Loucy (cell line): ENCODE measurements around the gene PIAS2.

Source experiments
- H2AFZ ChIP-seq: fragments of 200-600 bp; sonication (generic); 2 replicates; pipeline ENCODE4 v1.6.0; 2016; ENCODE audit warnings: antibody characterized with exemption, mild to moderate bottlenecking, low read length, moderate library complexity
- H3F3A ChIP-seq: fragments of 200-600 bp; 2 replicates; pipeline ENCODE4 v1.6.0; 2016; ENCODE audit warnings: antibody characterized with exemption, low read depth, mild to moderate bottlenecking
- H3K27me3 ChIP-seq: fragments of 200-600 bp; sonication (generic); 2 replicates; pipeline ENCODE4 v1.6.1; 2014; ENCODE audit warnings: low read length, mild to moderate bottlenecking; ENCODE audit not compliant: insufficient read depth, poor library complexity, severe bottlenecking
- H3K36me3 ChIP-seq: fragments of 200-600 bp; sonication (generic); 2 replicates; pipeline ENCODE4 v1.6.1; 2016; ENCODE audit warnings: low read length; ENCODE audit not compliant: insufficient read depth
- H3K4me1 ChIP-seq: fragments of 200-600 bp; sonication (generic); 2 replicates; pipeline ENCODE4 v1.5.1; 2014; ENCODE audit warnings: low read length, mild to moderate bottlenecking; ENCODE audit not compliant: insufficient read depth, poor library complexity, severe bottlenecking
- H3K4me2 ChIP-seq: fragments of 200-600 bp; sonication (generic); 2 replicates; pipeline ENCODE4 v1.6.0; 2014; ENCODE audit warnings: antibody characterized with exemption, low read length, low read depth, mild to moderate bottlenecking; ENCODE audit not compliant: poor library complexity, severe bottlenecking
- H3K4me3 ChIP-seq: fragments of 200-600 bp; sonication (generic); 2 replicates; pipeline ENCODE4 v1.5.1; 2014; ENCODE audit warnings: low read length, mild to moderate bottlenecking, mixed read lengths; ENCODE audit not compliant: poor library complexity, severe bottlenecking
- H3K79me2 ChIP-seq: fragments of 200-600 bp; sonication (generic); 2 replicates; pipeline ENCODE4 v1.6.1; 2014; ENCODE audit warnings: low read length; ENCODE audit not compliant: insufficient read depth
- H3K9ac ChIP-seq: fragments of 200-600 bp; sonication (generic); 2 replicates; pipeline ENCODE4 v1.6.0; 2014; ENCODE audit warnings: mild to moderate bottlenecking, low read depth, low read length, moderate library complexity; ENCODE audit not compliant: poor library complexity, severe bottlenecking
- H3K9me2 ChIP-seq: fragments of 200-600 bp; sonication (generic); replicated peaks from 2 replicates; pipeline ENCODE4 v1.6.1; 2016; ENCODE audit warnings: low read depth, low read length, mixed read lengths
- H3K9me3 ChIP-seq: fragments of 200-600 bp; sonication (generic); 2 replicates; pipeline ENCODE4 v1.6.1; 2014; ENCODE audit warnings: mild to moderate bottlenecking, antibody characterized with exemption, low read length, low read depth; ENCODE audit not compliant: insufficient read depth
- H4K20me1 ChIP-seq: fragments of 200-600 bp; sonication (generic); 2 replicates; pipeline ENCODE4 v1.6.0; 2014; ENCODE audit warnings: antibody characterized with exemption, low read length, mild to moderate bottlenecking; ENCODE audit not compliant: insufficient read depth, poor library complexity, severe bottlenecking
- EZH2phosphoT487 ChIP-seq: fragments of 200-600 bp; IDR thresholded peaks from 2 replicates; pipeline ENCODE4 v1.6.1; 2018; ENCODE audit warnings: antibody characterized with exemption, mild to moderate bottlenecking, moderate library complexity, borderline replicate concordance
- TF ChIP-seq, protein P1 (sequence below): fragments of 200-600 bp; sonication (generic); conservative IDR thresholded peaks from 2 replicates; pipeline ENCODE4 v1.5.1; 2014; ENCODE audit warnings: mild to moderate bottlenecking, antibody characterized with exemption, low read length

PIAS2 gene

GRCh38 chr18:46754661-46755292 is 162.5 kb downstream of the PIAS2 start:
- Histone ChIP-seq H3K9me3 (no peaks in the 10 kb centered on the region), H4K20me1 (no peaks in the 10 kb centered on the region), H3K9ac (no peak overlapping the region), H3K9me2 (no peaks in the 10 kb centered on the region), H3K79me2 (no peaks in the 10 kb centered on the region), H3K4me3 (no peak overlapping the region), H3K4me2 (no peak overlapping the region), H3K4me1 (no peaks in the 10 kb centered on the region), H3F3A (no peaks in the 10 kb centered on the region), H3K36me3 (no peaks in the 10 kb centered on the region), H2AFZ (0 out of 2 replicates have a peak overlapping the region, but pooled peaks have one; percentile 35), H3K27me3 (no peaks in the 10 kb centered on the region)
- TF ChIP-seq EZH2phosphoT487, result no peak
- TF ChIP-seq, protein P1, sequence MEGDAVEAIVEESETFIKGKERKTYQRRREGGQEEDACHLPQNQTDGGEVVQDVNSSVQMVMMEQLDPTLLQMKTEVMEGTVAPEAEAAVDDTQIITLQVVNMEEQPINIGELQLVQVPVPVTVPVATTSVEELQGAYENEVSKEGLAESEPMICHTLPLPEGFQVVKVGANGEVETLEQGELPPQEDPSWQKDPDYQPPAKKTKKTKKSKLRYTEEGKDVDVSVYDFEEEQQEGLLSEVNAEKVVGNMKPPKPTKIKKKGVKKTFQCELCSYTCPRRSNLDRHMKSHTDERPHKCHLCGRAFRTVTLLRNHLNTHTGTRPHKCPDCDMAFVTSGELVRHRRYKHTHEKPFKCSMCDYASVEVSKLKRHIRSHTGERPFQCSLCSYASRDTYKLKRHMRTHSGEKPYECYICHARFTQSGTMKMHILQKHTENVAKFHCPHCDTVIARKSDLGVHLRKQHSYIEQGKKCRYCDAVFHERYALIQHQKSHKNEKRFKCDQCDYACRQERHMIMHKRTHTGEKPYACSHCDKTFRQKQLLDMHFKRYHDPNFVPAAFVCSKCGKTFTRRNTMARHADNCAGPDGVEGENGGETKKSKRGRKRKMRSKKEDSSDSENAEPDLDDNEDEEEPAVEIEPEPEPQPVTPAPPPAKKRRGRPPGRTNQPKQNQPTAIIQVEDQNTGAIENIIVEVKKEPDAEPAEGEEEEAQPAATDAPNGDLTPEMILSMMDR, result no peak

DNA sequence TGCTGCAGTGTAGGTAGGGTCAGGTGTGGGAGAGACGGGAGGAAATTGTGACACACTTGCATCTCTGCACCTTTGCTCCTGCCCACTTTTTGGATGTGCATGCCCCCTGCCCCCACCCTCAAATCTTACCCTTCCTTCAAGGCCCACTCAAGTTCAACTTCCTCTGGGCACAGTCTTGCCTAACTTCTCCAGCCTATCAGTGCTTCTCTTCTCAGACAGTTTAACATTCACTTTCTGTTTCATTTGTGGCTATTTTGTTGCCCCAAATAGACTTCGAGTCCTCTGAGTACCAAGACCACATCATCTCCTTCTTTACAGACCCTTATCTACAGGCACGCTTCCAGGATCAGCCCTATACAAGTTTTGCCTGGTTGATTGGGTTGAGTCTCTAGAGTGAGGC is 163.1 kb downstream of the PIAS2 start:
- Histone ChIP-seq H3K36me3 (no peaks in the 10 kb centered on the region), H2AFZ (0 out of 2 replicates have a peak overlapping the region, but pooled peaks have one; percentile 35)
- TF ChIP-seq EZH2phosphoT487, result no peak
- TF ChIP-seq, protein P1, result no peak

More for the DNA sequence above, 163.1 kb downstream of the PIAS2 start:
- H3K27me3 ChIP-seq, result no peaks in the 10 kb centered on the region
- no peak overlapping the region for H3K4me3 ChIP-seq
- no peaks in the 10 kb centered on the region for H3K9me3 ChIP-seq
- H3K4me1 ChIP-seq, result no peaks in the 10 kb centered on the region
- H3K79me2 ChIP-seq, result no peaks in the 10 kb centered on the region
- H4K20me1 ChIP-seq, result no peaks in the 10 kb centered on the region
- H3F3A ChIP-seq, result no peaks in the 10 kb centered on the region
- H3K9me2 ChIP-seq, result no peaks in the 10 kb centered on the region
- H3K4me2 ChIP-seq, result no peak overlapping the region
- no peak overlapping the region for H3K9ac ChIP-seq
